Endodermal cell (in vitro differentiated cells): ENCODE data around the gene RTF2. TPM values are rescaled to one million over a fixed set of nuclear protein-coding genes. Genes with fewer than 3 reads are reported as not detected.

Experiments used
- DNase-seq: peaks from one replicate; pipeline ENCODE4 v3.0.0-alpha.2; 2017
- H3K27ac ChIP-seq: 2 replicates; pipeline ENCODE4 v1.5.1; 2013; ENCODE audit warnings: mild to moderate bottlenecking, low read depth, low read length, moderate library complexity
- H3K27me3 ChIP-seq: 2 replicates; pipeline ENCODE4 v1.6.1; 2013; ENCODE audit warnings: mild to moderate bottlenecking, low read length, moderate library complexity; ENCODE audit not compliant: insufficient read depth, control insufficient read depth, poor library complexity, severe bottlenecking
- H3K36me3 ChIP-seq: 2 replicates; pipeline ENCODE4 v1.7.0; 2013; ENCODE audit warnings: mild to moderate bottlenecking, low read length, moderate library complexity; ENCODE audit not compliant: control insufficient read depth, insufficient read depth
- H3K4me1 ChIP-seq: one replicate; pipeline ENCODE4 v1.7.0; 2013; ENCODE audit warnings: low read length; ENCODE audit not compliant: control insufficient read depth, insufficient read depth
- H3K4me3 ChIP-seq: 2 replicates; pipeline ENCODE4 v1.5.1; 2013; ENCODE audit warnings: mild to moderate bottlenecking, low read length, moderate library complexity
- H3K9ac ChIP-seq: 2 replicates; pipeline ENCODE4 v1.6.1; 2013; ENCODE audit warnings: mild to moderate bottlenecking, low read length, moderate library complexity; ENCODE audit not compliant: poor library complexity, severe bottlenecking; ENCODE audit errors: extremely low read depth
- H3K9me3 ChIP-seq: 2 replicates; pipeline ENCODE4 v1.6.1; 2013; ENCODE audit warnings: mild to moderate bottlenecking, low read length, moderate library complexity; ENCODE audit not compliant: control insufficient read depth
- H3K27ac Mint-ChIP-seq: 2 replicates; pipeline ENCODE4 v1.8.0; 2020; ENCODE audit warnings: mixed read lengths
- H3K27me3 Mint-ChIP-seq: 2 replicates; pipeline ENCODE4 v1.8.0; 2021; ENCODE audit warnings: mild to moderate bottlenecking, mixed read lengths; ENCODE audit not compliant: insufficient read depth
- H3K36me3 Mint-ChIP-seq: 2 replicates; pipeline ENCODE4 v1.8.0; 2020; ENCODE audit warnings: low read depth, mixed read lengths
- H3K4me1 Mint-ChIP-seq: 2 replicates; pipeline ENCODE4 v1.8.0; 2020; ENCODE audit warnings: mixed read lengths
- H3K4me3 Mint-ChIP-seq: 2 replicates; pipeline ENCODE4 v1.8.0; 2020; ENCODE audit warnings: mild to moderate bottlenecking, moderate library complexity, mixed read lengths
- H3K9me3 Mint-ChIP-seq: 2 replicates; pipeline ENCODE4 v1.8.0; 2020; ENCODE audit warnings: mild to moderate bottlenecking, mixed read lengths
- WGBS, 2 experiments: methylation state at CpG; one replicate each; pipeline versions ENCODE4 v1.1.5 to v1.1.7; 2013; ENCODE audit warnings: missing lambda C conversion rate in 2 of 2, mixed read lengths in 1 of 2; ENCODE audit not compliant: insufficient coverage in 1 of 2, insufficient read length in 1 of 2; 5-methylcytosine and 5-hydroxymethylcytosine counted together
- total RNA-seq, 2 donors: library from RNA; stranded (reverse); fragmentation: NEBNext Ultra II Directional in 1 of 2; extraction: Animal tissue kit (Norgen Biotek cat#: 25700) in 1 of 2; gene quantifications; 2 replicates in 1 of 2; 3 replicates in 1 of 2; pipeline ENCODE4 v1.2.1, GENCODE V29; 2021
- TF ChIP-seq, protein P1 (sequence below): fragments of 200-600 bp; sonication (generic); conservative IDR thresholded peaks from 2 replicates; pipeline ENCODE4 v1.5.0; 2021; ENCODE audit warnings: antibody characterized with exemption, mild to moderate bottlenecking

RTF2 gene
- total RNA-seq, 2 donors from 2014 or later: 63.0 to 65.1 TPM

GRCh38 chr20:56542489-56543030 is 74.1 kb downstream of the RTF2 start:
- Mint-ChIP-seq H3K27me3 (peaks cover 3% of the 10 kb centered on the region), H3K27ac (no peak overlapping the region), H3K36me3 (no peaks in the 10 kb centered on the region), H3K9me3 (peaks cover 5% of the 10 kb centered on the region), H3K4me1 (no peaks in the 10 kb centered on the region), H3K4me3 (no peak overlapping the region)
- Histone ChIP-seq H3K4me3 (no peak overlapping the region), H3K27me3 (no peaks in the 10 kb centered on the region), H3K36me3 (no peaks in the 10 kb centered on the region), H3K9ac (no peak overlapping the region), H3K9me3 (no peaks in the 10 kb centered on the region), H3K27ac (no peak overlapping the region), H3K4me1 (no peaks in the 10 kb centered on the region)
- no peak for DNase-seq
- 88 to 92% methylated on average over 6 to 7 of the region's 9 CpGs for WGBS, 2 experiments
- TF ChIP-seq, protein P1, sequence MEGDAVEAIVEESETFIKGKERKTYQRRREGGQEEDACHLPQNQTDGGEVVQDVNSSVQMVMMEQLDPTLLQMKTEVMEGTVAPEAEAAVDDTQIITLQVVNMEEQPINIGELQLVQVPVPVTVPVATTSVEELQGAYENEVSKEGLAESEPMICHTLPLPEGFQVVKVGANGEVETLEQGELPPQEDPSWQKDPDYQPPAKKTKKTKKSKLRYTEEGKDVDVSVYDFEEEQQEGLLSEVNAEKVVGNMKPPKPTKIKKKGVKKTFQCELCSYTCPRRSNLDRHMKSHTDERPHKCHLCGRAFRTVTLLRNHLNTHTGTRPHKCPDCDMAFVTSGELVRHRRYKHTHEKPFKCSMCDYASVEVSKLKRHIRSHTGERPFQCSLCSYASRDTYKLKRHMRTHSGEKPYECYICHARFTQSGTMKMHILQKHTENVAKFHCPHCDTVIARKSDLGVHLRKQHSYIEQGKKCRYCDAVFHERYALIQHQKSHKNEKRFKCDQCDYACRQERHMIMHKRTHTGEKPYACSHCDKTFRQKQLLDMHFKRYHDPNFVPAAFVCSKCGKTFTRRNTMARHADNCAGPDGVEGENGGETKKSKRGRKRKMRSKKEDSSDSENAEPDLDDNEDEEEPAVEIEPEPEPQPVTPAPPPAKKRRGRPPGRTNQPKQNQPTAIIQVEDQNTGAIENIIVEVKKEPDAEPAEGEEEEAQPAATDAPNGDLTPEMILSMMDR: no peak

DNA sequence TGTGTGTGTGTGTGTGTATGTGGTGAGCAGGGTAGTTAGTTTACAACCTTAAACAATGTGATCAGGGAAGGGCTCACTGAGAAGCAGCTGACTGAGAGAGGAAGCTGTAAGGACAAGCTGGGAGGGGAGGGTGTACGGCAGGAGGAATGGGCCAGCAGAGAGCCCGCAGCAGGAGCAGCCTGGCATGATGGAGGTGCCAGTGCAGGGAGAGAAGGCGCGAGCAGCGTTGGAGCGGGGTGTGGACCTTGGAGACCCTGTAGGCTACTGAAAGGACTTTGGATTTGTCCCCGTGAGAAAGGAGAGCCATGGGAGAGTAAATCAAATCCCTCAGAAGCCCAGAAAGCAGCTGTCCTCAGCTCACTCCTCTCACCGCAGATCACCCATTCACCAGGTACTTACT is 83.1 kb downstream of the RTF2 start:
- Histone ChIP-seq H3K27me3 (no peaks in the 10 kb centered on the region), H3K27ac (no peak overlapping the region), H3K4me3 (no peak overlapping the region), H3K36me3 (no peaks in the 10 kb centered on the region), H3K9ac (no peak overlapping the region), H3K4me1 (no peaks in the 10 kb centered on the region), H3K9me3 (no peaks in the 10 kb centered on the region)
- Mint-ChIP-seq H3K36me3 (no peaks in the 10 kb centered on the region), H3K27me3 (peaks cover 3% of the 10 kb centered on the region), H3K4me1 (no peaks in the 10 kb centered on the region), H3K9me3 (peaks cover 16% of the 10 kb centered on the region), H3K27ac (no peak overlapping the region), H3K4me3 (no peak overlapping the region)
- DNase-seq: no peak
- TF ChIP-seq, protein P1: no peak
- WGBS, 2 experiments: 88 to 94% methylated on average over 7 to 8 of the region's 8 CpGs

DNA sequence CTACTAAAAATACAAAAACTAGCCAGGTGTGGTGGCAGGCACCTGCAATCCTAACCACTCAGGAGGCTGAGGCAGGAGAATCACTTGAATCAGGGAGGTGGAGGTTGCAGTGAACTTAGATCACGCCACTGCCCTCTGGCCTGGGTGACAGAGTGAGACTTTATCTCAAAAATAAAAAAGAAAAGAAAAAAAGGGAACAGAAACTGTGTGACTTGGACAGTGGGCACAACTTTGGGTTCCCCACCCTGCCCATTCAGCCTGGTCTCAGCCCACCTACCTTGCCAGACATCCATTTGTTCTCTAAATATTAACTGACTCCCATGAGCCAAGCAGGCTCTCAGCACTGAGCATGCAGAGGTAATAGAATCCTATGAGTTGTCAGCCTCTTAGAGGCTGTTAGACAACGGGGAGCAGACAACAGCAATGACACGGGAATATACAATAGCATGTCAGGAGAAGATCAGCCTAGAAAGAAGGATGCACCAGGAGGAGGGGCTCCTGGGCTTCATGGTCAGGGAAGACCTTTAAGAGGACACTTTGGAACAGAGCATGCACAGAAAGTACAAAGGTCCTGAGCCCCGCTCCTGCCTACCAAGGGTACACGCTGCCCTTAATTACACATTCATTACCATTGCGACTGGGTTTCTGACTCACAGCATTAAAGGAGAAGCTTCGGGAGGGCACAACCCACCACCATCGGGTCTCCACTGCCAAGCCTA is 84.6 kb downstream of the RTF2 start:
- H3K27ac Mint-ChIP-seq: no peak overlapping the region
- no peaks in the 10 kb centered on the region for H3K4me1 Mint-ChIP-seq
- Histone ChIP-seq H3K36me3 (no peaks in the 10 kb centered on the region), H3K9me3 (no peaks in the 10 kb centered on the region), H3K4me1 (no peaks in the 10 kb centered on the region), H3K27me3 (no peaks in the 10 kb centered on the region), H3K9ac (no peak overlapping the region), H3K4me3 (no peak overlapping the region), H3K27ac (no peak overlapping the region)
- H3K27me3 Mint-ChIP-seq: peaks cover 3% of the 10 kb centered on the region
- no peak overlapping the region for H3K4me3 Mint-ChIP-seq
- 34 to 87% methylated on average over 3 to 8 of the region's 8 CpGs for WGBS, 2 experiments
- H3K9me3 Mint-ChIP-seq: peaks cover 11% of the 10 kb centered on the region
- TF ChIP-seq, protein P1: no peak
- DNase-seq: no peak
- H3K36me3 Mint-ChIP-seq: no peaks in the 10 kb centered on the region
